ENCODE results near the gene NDST4.

NDST4 gene

DNA sequence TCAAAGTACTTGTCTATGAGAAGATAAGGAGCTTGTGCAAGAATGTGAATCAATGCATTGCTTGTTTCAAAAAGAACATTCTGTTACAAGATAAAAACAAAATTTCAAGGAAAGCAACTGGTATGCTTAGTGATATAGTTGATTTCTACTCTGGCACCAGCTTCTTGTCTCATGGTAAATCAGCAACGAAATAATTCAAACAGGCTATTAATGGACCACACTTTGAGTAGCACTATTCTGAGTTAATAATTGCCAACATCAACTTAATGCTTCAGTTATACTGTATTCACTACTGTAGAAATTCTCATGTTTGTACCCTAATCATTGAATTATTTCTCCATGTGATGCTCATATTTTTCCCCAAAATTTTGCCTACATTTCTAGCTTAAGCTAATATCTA is 252.6 kb downstream of the NDST4 start:
- no peak for TF ChIP-seq CTCF (IDR thresholded peaks at IDR 0.05; ENCODE audit: extremely low read depth, missing control alignments)
- no peak for DNase-seq (ENCODE audit: low spot score)

- TF ChIP-seq CTCF (IDR thresholded peaks at IDR 0.05; ENCODE audit: extremely low read depth, missing control alignments): no peak
- no peak for DNase-seq (ENCODE audit: low spot score)
These were observed 255.6 kb downstream of the NDST4 start for GRCh38 chr4:114857831-114858230.

- DNase-seq (ENCODE audit: low spot score): no peak
- no peak for TF ChIP-seq CTCF (IDR thresholded peaks at IDR 0.05; ENCODE audit: extremely low read depth, missing control alignments)
These were observed 273.4 kb downstream of the NDST4 start for GRCh38 chr4:114839986-114840385.

DNA sequence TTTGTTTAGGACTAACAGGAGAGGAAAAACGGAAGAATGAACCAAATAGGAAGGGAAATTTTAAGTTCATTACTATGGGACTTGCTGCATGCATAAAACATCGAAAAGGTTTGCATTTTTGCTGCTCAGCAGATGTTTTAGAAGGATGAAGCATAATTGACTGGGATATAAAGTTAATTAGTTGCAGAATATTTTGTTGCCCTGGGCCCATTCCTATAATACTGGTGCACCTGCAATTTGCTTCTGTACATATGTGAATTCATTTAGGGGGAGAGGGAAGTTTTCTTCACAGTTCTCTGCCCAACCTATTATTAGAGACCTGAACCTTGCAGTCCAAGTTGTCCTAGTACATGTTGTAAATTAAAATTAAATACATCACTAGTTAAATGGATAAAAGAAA is 282.8 kb downstream of the NDST4 start:
- DNase-seq (ENCODE audit: low spot score): no peak
- TF ChIP-seq CTCF (IDR thresholded peaks at IDR 0.05; ENCODE audit: extremely low read depth, missing control alignments): no peak

DNA sequence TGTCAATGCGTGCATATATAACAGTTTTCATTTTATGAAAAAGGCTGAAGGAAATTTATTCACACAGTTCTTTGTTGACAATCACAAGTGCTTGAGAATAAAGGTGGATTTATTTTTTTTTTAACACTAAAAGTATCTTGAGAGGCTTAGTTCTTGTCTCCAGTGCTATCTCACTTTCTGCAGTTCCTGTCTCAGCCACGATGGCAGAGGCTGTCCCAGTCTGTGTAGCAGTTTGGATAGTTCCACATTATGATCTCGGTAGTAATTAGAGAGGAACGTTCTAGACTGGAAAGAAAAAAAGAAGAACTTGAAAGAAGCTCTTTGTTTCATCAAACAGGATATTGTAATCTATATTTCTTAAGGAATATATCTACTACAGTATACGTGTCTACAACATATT is 285.8 kb downstream of the NDST4 start:
- TF ChIP-seq CTCF (IDR thresholded peaks at IDR 0.05; ENCODE audit: extremely low read depth, missing control alignments): no peak
- DNase-seq (ENCODE audit: low spot score): no peak

- no peak for TF ChIP-seq CTCF (IDR thresholded peaks at IDR 0.05; ENCODE audit: extremely low read depth, missing control alignments)
- no peak for DNase-seq (ENCODE audit: low spot score)
These were observed 297.7 kb downstream of the NDST4 start for GRCh38 chr4:114815760-114816159.

DNA sequence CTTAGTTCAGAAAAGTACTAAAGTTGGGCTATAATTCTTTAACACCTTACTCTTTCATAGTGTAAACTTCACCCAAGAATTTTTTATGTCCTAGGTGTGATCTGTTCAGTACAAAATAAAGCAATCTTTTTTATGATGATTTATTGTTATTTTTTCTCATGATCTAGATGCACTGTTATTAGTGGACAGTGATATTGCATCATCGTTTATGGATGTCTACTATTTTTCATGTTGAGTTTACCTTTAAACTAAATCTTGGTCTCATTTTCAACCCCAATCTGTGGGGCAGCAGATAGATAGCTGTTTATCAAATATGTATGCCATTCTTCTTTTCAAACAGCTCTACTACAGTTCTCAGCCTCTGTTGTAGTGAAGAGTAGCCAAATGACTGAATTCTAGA is 299.5 kb downstream of the NDST4 start:
- no peak for TF ChIP-seq CTCF (IDR thresholded peaks at IDR 0.05; ENCODE audit: extremely low read depth, missing control alignments)
- no peak for DNase-seq (ENCODE audit: low spot score)
